Measurements from ENCODE around the gene MRPL27.

MRPL27 gene

GRCh38 chr17:50322271-50322670 is 50.7 kb downstream of the MRPL27 start:
- Histone ChIP-seq H3K4me1 (ENCODE audit: low read depth, poor library complexity, severe bottlenecking) (no peaks in the 10 kb centered on the region), H3K9ac (no peak overlapping the region), H3K27me3 (ENCODE audit: insufficient read depth, low read depth) (no peaks in the 10 kb centered on the region), H3K36me3 (ENCODE audit: insufficient read depth) (no peaks in the 10 kb centered on the region), H3K4me3 (IDR thresholded peaks at IDR 0.05; ENCODE audit: insufficient read depth, low read depth, low read length) (no peak overlapping the region), H3K4me2 (no peak overlapping the region), H4K20me1 (ENCODE audit: insufficient read depth) (no peaks in the 10 kb centered on the region), H3K27ac (no peak overlapping the region), H3K79me2 (ENCODE audit: insufficient read depth, low read depth) (no peaks in the 10 kb centered on the region), H2AFZ (ENCODE audit: low read depth) (no peak overlapping the region)
- TF ChIP-seq, protein P1, sequence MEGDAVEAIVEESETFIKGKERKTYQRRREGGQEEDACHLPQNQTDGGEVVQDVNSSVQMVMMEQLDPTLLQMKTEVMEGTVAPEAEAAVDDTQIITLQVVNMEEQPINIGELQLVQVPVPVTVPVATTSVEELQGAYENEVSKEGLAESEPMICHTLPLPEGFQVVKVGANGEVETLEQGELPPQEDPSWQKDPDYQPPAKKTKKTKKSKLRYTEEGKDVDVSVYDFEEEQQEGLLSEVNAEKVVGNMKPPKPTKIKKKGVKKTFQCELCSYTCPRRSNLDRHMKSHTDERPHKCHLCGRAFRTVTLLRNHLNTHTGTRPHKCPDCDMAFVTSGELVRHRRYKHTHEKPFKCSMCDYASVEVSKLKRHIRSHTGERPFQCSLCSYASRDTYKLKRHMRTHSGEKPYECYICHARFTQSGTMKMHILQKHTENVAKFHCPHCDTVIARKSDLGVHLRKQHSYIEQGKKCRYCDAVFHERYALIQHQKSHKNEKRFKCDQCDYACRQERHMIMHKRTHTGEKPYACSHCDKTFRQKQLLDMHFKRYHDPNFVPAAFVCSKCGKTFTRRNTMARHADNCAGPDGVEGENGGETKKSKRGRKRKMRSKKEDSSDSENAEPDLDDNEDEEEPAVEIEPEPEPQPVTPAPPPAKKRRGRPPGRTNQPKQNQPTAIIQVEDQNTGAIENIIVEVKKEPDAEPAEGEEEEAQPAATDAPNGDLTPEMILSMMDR (conservative IDR thresholded peaks at IDR 0.05; ENCODE audit: low read depth, low read length), result no peak

GRCh38 chr17:50319306-50320004 is 53.5 kb downstream of the MRPL27 start:
- H2AFZ ChIP-seq (ENCODE audit: low read depth), result no peak overlapping the region
- H3K27ac ChIP-seq, result no peak overlapping the region
- H3K4me1 ChIP-seq (ENCODE audit: low read depth, poor library complexity, severe bottlenecking), result no peaks in the 10 kb centered on the region
- no peak overlapping the region for H3K4me3 ChIP-seq (IDR thresholded peaks at IDR 0.05; ENCODE audit: insufficient read depth, low read depth, low read length)
- no peak overlapping the region for H3K4me2 ChIP-seq
- H3K27me3 ChIP-seq (ENCODE audit: insufficient read depth, low read depth), result no peaks in the 10 kb centered on the region
- TF ChIP-seq, protein P1 (conservative IDR thresholded peaks at IDR 0.05; ENCODE audit: low read depth, low read length), result no peak
- no peaks in the 10 kb centered on the region for H3K36me3 ChIP-seq (ENCODE audit: insufficient read depth)
- no peaks in the 10 kb centered on the region for H3K79me2 ChIP-seq (ENCODE audit: insufficient read depth, low read depth)
- H4K20me1 ChIP-seq (ENCODE audit: insufficient read depth), result no peaks in the 10 kb centered on the region
- H3K9ac ChIP-seq, result no peak overlapping the region

- Histone ChIP-seq H3K79me2 (ENCODE audit: insufficient read depth, low read depth) (no peaks in the 10 kb centered on the region), H3K27me3 (ENCODE audit: insufficient read depth, low read depth) (no peaks in the 10 kb centered on the region), H3K4me2 (no peak overlapping the region), H3K4me1 (ENCODE audit: low read depth, poor library complexity, severe bottlenecking) (no peaks in the 10 kb centered on the region), H3K36me3 (ENCODE audit: insufficient read depth) (no peaks in the 10 kb centered on the region), H2AFZ (ENCODE audit: low read depth) (no peak overlapping the region), H3K27ac (no peak overlapping the region), H3K9ac (no peak overlapping the region), H4K20me1 (ENCODE audit: insufficient read depth) (no peaks in the 10 kb centered on the region), H3K4me3 (IDR thresholded peaks at IDR 0.05; ENCODE audit: insufficient read depth, low read depth, low read length) (no peak overlapping the region)
- TF ChIP-seq, protein P1 (conservative IDR thresholded peaks at IDR 0.05; ENCODE audit: low read depth, low read length), result no peak
Measured at GRCh38 chr17:50318501-50319285, 54.3 kb downstream of the MRPL27 start.

Measured in KMS-11 (cell line).